Breast epithelium (tissue), 4 donors: ENCODE results near the gene EFL1. TPM values are rescaled to one million over a fixed set of nuclear protein-coding genes. Genes with fewer than 3 reads are reported as not detected.

Experiments
- DNase-seq, 2 donors: peaks; one replicate each; pipeline ENCODE4 v3.0.0-alpha.2; 2019; ENCODE audit warnings: low spot score in 2 of 2
- H3K27ac ChIP-seq, 2 donors: fragments of 200-600 bp; sonication (generic) in 1 of 2; one replicate each; pipeline ENCODE4 v1.5.1; 2016 to 2019; ENCODE audit warnings: mild to moderate bottlenecking in 1 of 2
- H3K27me3 ChIP-seq, 2 donors: fragments of 200-600 bp; sonication (generic) in 1 of 2; one replicate each; pipeline versions ENCODE4 v1.5.1 to v1.6.0; 2017 to 2019; ENCODE audit warnings: control low read depth in 1 of 2, mild to moderate bottlenecking in 1 of 2
- H3K36me3 ChIP-seq: fragments of 200-600 bp; one replicate; pipeline ENCODE4 v1.5.1; 2019
- H3K4me1 ChIP-seq, 2 donors: fragments of 200-600 bp; sonication (generic); one replicate each; pipeline ENCODE4 v1.5.1; 2016 to 2019; ENCODE audit warnings: control low read depth in 1 of 2
- H3K4me3 ChIP-seq, 3 donors: fragments of 200-600 bp; sonication (generic); 1 replicate in 2 of 3; 2 replicates in 1 of 3; pipeline ENCODE4 v1.5.1; 2016 to 2019; ENCODE audit warnings: mild to moderate bottlenecking in 3 of 3, moderate library complexity in 2 of 3
- H3K9me3 ChIP-seq, 2 donors: fragments of 200-600 bp; sonication (generic) in 1 of 2; one replicate each; pipeline ENCODE4 v1.5.1; 2016 to 2019; ENCODE audit warnings: control low read depth in 1 of 2
- POLR2A ChIP-seq: fragments of 450-650 bp; IDR thresholded peaks from one replicate; pipeline ENCODE4 v1.6.1; 2016; ENCODE audit warnings: antibody characterized with exemption, mild to moderate bottlenecking, moderate library complexity
- POLR2AphosphoS5 ChIP-seq, 3 donors: sonication (generic); formaldehyde crosslinking; IDR thresholded peaks; one replicate each; pipeline ENCODE4 v1.6.1; 2017; ENCODE audit warnings: antibody characterized with exemption in 3 of 3
- intact Hi-C: fragments of 100-400 bp; cut with DNase I; formaldehyde crosslinking; loops from one replicate; pipeline ENCODE4 v1.15.1; 2023; ENCODE audit warnings: low total_unique reads
- total RNA-seq, 3 donors: library from RNA; depleted of rRNA; stranded (reverse); fragments of >200 nt; gene quantifications; one replicate each; pipeline ENCODE4 v1.1.0, GENCODE V29; 2016
- TF ChIP-seq, protein P1 (sequence below), 3 donors: fragments of 450-650 bp; IDR thresholded peaks; one replicate each; pipeline ENCODE4 v1.5.1; 2016 to 2017; ENCODE audit warnings: antibody characterized with exemption in 3 of 3, mild to moderate bottlenecking in 3 of 3, moderate library complexity in 3 of 3

EFL1 gene
- total RNA-seq, 3 donors from 2014 or later = 12.5 to 23.7 (median 22.9) TPM

DNA sequence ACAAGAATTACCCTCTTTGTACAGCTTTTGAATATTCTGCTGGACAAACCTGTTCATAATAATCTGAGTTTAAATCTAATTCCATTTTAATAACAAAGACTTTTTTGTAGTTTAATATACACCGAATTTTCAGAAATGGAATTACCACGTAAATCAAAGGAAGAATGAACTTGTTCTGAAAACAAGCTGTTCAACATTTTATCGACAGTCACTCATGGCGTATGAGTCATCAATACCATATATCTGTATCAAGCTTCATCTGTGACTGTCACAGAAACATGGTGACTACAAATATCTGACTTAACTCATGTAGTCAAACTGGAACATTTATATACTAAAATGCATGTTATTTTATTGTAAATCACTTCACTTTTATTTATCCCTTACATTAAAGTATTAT, 90.0 kb downstream of the EFL1 start:
- Histone ChIP-seq H3K4me1 (no peaks in the 10 kb centered on the region), H3K36me3 (no peaks in the 10 kb centered on the region), H3K9me3 (no peaks in the 10 kb centered on the region), H3K4me3 (no peak overlapping the region), H3K27me3 (no peaks in the 10 kb centered on the region), H3K27ac (no peak overlapping the region)
- intact Hi-C loops = no loop called here
- no peak for TF ChIP-seq POLR2A
- TF ChIP-seq POLR2AphosphoS5 (IDR thresholded peaks at IDR 0.05) = no peak
- TF ChIP-seq, protein P1, sequence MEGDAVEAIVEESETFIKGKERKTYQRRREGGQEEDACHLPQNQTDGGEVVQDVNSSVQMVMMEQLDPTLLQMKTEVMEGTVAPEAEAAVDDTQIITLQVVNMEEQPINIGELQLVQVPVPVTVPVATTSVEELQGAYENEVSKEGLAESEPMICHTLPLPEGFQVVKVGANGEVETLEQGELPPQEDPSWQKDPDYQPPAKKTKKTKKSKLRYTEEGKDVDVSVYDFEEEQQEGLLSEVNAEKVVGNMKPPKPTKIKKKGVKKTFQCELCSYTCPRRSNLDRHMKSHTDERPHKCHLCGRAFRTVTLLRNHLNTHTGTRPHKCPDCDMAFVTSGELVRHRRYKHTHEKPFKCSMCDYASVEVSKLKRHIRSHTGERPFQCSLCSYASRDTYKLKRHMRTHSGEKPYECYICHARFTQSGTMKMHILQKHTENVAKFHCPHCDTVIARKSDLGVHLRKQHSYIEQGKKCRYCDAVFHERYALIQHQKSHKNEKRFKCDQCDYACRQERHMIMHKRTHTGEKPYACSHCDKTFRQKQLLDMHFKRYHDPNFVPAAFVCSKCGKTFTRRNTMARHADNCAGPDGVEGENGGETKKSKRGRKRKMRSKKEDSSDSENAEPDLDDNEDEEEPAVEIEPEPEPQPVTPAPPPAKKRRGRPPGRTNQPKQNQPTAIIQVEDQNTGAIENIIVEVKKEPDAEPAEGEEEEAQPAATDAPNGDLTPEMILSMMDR (IDR thresholded peaks at IDR 0.05) = no peak
- DNase-seq = no peak

DNA sequence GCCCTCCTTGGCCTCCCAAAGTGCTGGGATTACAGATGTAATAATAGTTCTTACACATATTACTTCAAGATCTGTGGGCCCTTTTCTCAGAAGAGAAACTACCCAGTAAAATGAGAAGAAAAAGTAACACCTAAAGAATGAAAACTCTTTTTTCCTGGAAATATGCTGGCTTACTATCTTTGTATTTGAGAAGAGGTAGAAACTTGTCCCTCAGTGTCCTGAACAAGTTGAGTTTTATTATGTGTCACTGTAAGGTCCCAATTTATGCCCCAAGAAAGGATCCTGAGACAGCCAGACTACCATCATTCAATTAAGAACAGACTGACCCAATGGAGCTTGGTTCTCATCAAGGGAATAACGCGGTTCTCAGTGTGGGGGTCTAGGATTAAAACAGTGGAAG, 93.8 kb downstream of the EFL1 start:
- H3K9me3 ChIP-seq = no peaks in the 10 kb centered on the region
- H3K36me3 ChIP-seq = no peaks in the 10 kb centered on the region
- H3K27ac ChIP-seq = no peak overlapping the region
- H3K4me3 ChIP-seq = no peak overlapping the region
- no peaks in the 10 kb centered on the region for H3K4me1 ChIP-seq
- TF ChIP-seq, protein P1 (IDR thresholded peaks at IDR 0.05) = no peak
- no peak for TF ChIP-seq POLR2A
- no peak for TF ChIP-seq POLR2AphosphoS5 (IDR thresholded peaks at IDR 0.05)
- H3K27me3 ChIP-seq = no peaks in the 10 kb centered on the region
- DNase-seq = no peak
- intact Hi-C loops = loop anchor here (5.0 kb wide), 1 partner anchor 1076 kb away; no protein-coding TSS in a partner anchor

DNA sequence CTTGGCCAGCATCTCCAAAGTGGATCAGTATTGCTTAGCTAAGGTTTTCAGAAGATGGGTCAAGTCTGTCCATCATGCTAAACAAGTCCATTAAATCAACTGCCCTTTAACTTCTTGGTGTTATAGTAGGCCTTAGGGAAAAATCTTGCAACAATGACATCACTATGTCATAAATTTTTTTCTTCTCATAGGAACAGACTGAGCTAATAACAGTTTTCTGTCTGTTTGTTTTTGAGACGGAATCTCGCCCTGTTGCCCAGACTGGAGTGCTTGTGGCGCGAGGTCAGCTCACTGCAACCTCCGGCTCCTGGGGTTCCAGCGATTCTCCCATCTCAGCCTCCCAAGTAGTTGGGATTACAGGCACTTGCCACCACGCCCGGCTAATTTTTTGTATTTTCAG, 94.2 kb downstream of the EFL1 start:
- H3K4me1 ChIP-seq = no peaks in the 10 kb centered on the region
- no peaks in the 10 kb centered on the region for H3K9me3 ChIP-seq
- H3K27ac ChIP-seq = no peak overlapping the region
- no peaks in the 10 kb centered on the region for H3K36me3 ChIP-seq
- no peaks in the 10 kb centered on the region for H3K27me3 ChIP-seq
- no peak for TF ChIP-seq POLR2AphosphoS5 (IDR thresholded peaks at IDR 0.05)
- no peak for TF ChIP-seq POLR2A
- TF ChIP-seq, protein P1 (IDR thresholded peaks at IDR 0.05) = no peak
- H3K4me3 ChIP-seq = no peak overlapping the region
- intact Hi-C loops = loop anchor here (5.0 kb wide), 1 partner anchor 1076 kb away; no protein-coding TSS in a partner anchor
- no peak for DNase-seq

DNA sequence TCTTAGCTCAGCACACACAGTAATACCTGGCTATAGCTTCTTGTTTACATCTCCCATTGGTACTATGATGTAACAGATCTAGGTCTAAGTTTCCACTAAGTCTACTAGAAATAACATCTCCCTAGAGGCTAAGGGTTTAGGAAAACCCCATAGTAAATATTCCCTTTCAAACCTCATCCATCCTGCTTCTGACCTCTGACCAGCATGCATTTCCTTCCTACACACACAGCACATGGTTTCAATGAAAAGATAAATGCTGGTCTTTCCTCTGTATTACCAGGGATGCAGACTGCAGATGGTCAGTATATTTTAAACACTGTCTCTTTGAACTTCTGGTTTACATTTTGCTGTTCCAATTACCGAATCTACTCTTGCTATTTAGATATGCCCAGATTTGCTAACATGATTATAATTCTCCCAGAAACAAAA, 96.6 kb downstream of the EFL1 start:
- TF ChIP-seq POLR2A (no peak), POLR2AphosphoS5 (IDR thresholded peaks at IDR 0.05) (no peak)
- TF ChIP-seq, protein P1 (IDR thresholded peaks at IDR 0.05) = no peak
- Histone ChIP-seq H3K9me3 (no peaks in the 10 kb centered on the region), H3K27me3 (no peaks in the 10 kb centered on the region), H3K36me3 (no peaks in the 10 kb centered on the region), H3K4me3 (no peak overlapping the region), H3K27ac (no peak overlapping the region), H3K4me1 (no peaks in the 10 kb centered on the region)
- no peak for DNase-seq
- intact Hi-C loops = loop anchor here (5.0 kb wide), 1 partner anchor 1074 kb away; no protein-coding TSS in a partner anchor

DNA sequence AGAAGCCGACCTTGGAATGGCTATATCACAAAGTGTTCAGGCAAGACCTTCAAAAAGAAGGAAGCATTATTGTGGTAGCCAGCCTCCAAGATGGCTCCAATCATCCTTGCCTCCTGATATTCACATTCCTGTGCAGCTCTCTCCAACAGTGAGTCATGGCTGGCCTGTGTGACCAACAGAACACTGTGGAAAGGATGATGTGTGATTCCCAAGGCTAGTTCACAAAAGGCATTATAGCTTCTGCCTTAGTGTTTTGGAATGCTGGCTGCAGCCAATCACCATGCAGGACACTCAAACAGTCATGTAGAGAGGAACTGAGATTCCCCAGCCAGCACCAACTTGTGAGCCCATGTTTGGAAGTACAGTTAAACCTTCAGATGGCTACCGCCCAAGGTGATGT, 102.6 kb downstream of the EFL1 start:
- no peaks in the 10 kb centered on the region for H3K4me1 ChIP-seq
- H3K36me3 ChIP-seq = no peaks in the 10 kb centered on the region
- DNase-seq = no peak
- intact Hi-C loops = no loop called here
- H3K27me3 ChIP-seq = no peaks in the 10 kb centered on the region
- no peak overlapping the region for H3K27ac ChIP-seq
- H3K4me3 ChIP-seq = no peak overlapping the region
- TF ChIP-seq POLR2AphosphoS5 (IDR thresholded peaks at IDR 0.05) (no peak), POLR2A (no peak)
- TF ChIP-seq, protein P1 (IDR thresholded peaks at IDR 0.05) = no peak
- no peaks in the 10 kb centered on the region for H3K9me3 ChIP-seq
